ENCODE data around the gene SCYL3. TPM values are rescaled to one million over a fixed set of nuclear protein-coding genes. Genes with fewer than 3 reads are reported as not detected.

The SCYL3 gene
- 7.1 TPM for polyA plus RNA-seq (2013, experiment 1 of 2)
- polyA plus RNA-seq (2013, experiment 2 of 2) = 6.9 TPM

GRCh38 chr1:169893645-169894423 is at the start of gene SCYL3:
TSS of gene SCYL3 (minus strand) at chr1:169893896. CDS start at chr1:169888840, 5,056 bp downstream.
- H3K9me3 ChIP-seq (ENCODE audit: control insufficient read depth, low read length) = no peaks in the 10 kb centered on the region
- 0 to 1% methylated on average over 24 to 31 of the region's 52 CpGs for WGBS, 2 experiments (ENCODE audit: insufficient coverage in 2 of 2)
- H3K36me3 ChIP-seq (ENCODE audit: control insufficient read depth, insufficient read depth, low read length) = peaks cover under 1% of the 10 kb centered on the region
- peak within 1 kb of the TSS; percentile 99 for H3K27ac ChIP-seq (ENCODE audit: low read depth, low read length, severe bottlenecking)
- peaks cover 5% of the 10 kb centered on the region for H3K4me1 ChIP-seq (ENCODE audit: control insufficient read depth, insufficient read depth, low read length, poor library complexity, severe bottlenecking)
- H3K4me3 ChIP-seq (ENCODE audit: extremely low read depth, insufficient read depth, low read length, poor library complexity, severe bottlenecking) = peak within 1 kb of the TSS; percentile 75

- Histone ChIP-seq H3K4me3 (ENCODE audit: extremely low read depth, insufficient read depth, low read length, poor library complexity, severe bottlenecking) (no peak overlapping the region), H3K36me3 (ENCODE audit: control insufficient read depth, insufficient read depth, low read length) (no peaks in the 10 kb centered on the region), H3K4me1 (ENCODE audit: control insufficient read depth, insufficient read depth, low read length, poor library complexity, severe bottlenecking) (no peaks in the 10 kb centered on the region), H3K27ac (ENCODE audit: low read depth, low read length, severe bottlenecking) (no peak overlapping the region), H3K9me3 (ENCODE audit: control insufficient read depth, low read length) (no peaks in the 10 kb centered on the region)
- WGBS, 2 experiments (ENCODE audit: insufficient coverage in 2 of 2) = 100% methylated on average over 2 of the region's 2 CpGs; no CpG with 5 or more reads in 1 of the 2 experiments
These were observed 48.5 kb upstream of the SCYL3 start for GRCh38 chr1:169941982-169942830.

GRCh38 chr1:169933984-169934725 is 40.5 kb upstream of the SCYL3 start:
- Histone ChIP-seq H3K4me3 (ENCODE audit: extremely low read depth, insufficient read depth, low read length, poor library complexity, severe bottlenecking) (no peak overlapping the region), H3K9me3 (ENCODE audit: control insufficient read depth, low read length) (no peaks in the 10 kb centered on the region), H3K27ac (ENCODE audit: low read depth, low read length, severe bottlenecking) (no peak overlapping the region), H3K4me1 (ENCODE audit: control insufficient read depth, insufficient read depth, low read length, poor library complexity, severe bottlenecking) (peaks cover 7% of the 10 kb centered on the region), H3K36me3 (ENCODE audit: control insufficient read depth, insufficient read depth, low read length) (no peaks in the 10 kb centered on the region)
- WGBS, 2 experiments (ENCODE audit: insufficient coverage in 2 of 2) = no CpG with 5 or more reads among the region's 7 CpGs

- WGBS, 2 experiments (ENCODE audit: insufficient coverage in 2 of 2) = no CpG with 5 or more reads among the region's 1 CpG
- no peaks in the 10 kb centered on the region for H3K36me3 ChIP-seq (ENCODE audit: control insufficient read depth, insufficient read depth, low read length)
- H3K27ac ChIP-seq (ENCODE audit: low read depth, low read length, severe bottlenecking) = no peak overlapping the region
- H3K4me3 ChIP-seq (ENCODE audit: extremely low read depth, insufficient read depth, low read length, poor library complexity, severe bottlenecking) = no peak overlapping the region
- H3K4me1 ChIP-seq (ENCODE audit: control insufficient read depth, insufficient read depth, low read length, poor library complexity, severe bottlenecking) = peaks cover 7% of the 10 kb centered on the region
- no peaks in the 10 kb centered on the region for H3K9me3 ChIP-seq (ENCODE audit: control insufficient read depth, low read length)
These were observed 38.1 kb upstream of the SCYL3 start for GRCh38 chr1:169931795-169932231.

GRCh38 chr1:169929210-169929526 is 35.5 kb upstream of the SCYL3 start:
- WGBS, 2 experiments (ENCODE audit: insufficient coverage in 2 of 2) = no CpG with 5 or more reads among the region's 1 CpG
- H3K36me3 ChIP-seq (ENCODE audit: control insufficient read depth, insufficient read depth, low read length) = no peaks in the 10 kb centered on the region
- H3K27ac ChIP-seq (ENCODE audit: low read depth, low read length, severe bottlenecking) = no peak overlapping the region
- H3K4me3 ChIP-seq (ENCODE audit: extremely low read depth, insufficient read depth, low read length, poor library complexity, severe bottlenecking) = no peak overlapping the region
- no peaks in the 10 kb centered on the region for H3K9me3 ChIP-seq (ENCODE audit: control insufficient read depth, low read length)
- peaks cover 13% of the 10 kb centered on the region for H3K4me1 ChIP-seq (ENCODE audit: control insufficient read depth, insufficient read depth, low read length, poor library complexity, severe bottlenecking)

GRCh38 chr1:169928438-169929209 is 34.9 kb upstream of the SCYL3 start:
- H3K4me1 ChIP-seq (ENCODE audit: control insufficient read depth, insufficient read depth, low read length, poor library complexity, severe bottlenecking) = peaks cover 13% of the 10 kb centered on the region
- no peaks in the 10 kb centered on the region for H3K36me3 ChIP-seq (ENCODE audit: control insufficient read depth, insufficient read depth, low read length)
- H3K9me3 ChIP-seq (ENCODE audit: control insufficient read depth, low read length) = no peaks in the 10 kb centered on the region
- no peak overlapping the region for H3K27ac ChIP-seq (ENCODE audit: low read depth, low read length, severe bottlenecking)
- WGBS, 2 experiments (ENCODE audit: insufficient coverage in 2 of 2) = 100% methylated on average over 1 of the region's 6 CpGs; no CpG with 5 or more reads in 1 of the 2 experiments
- no peak overlapping the region for H3K4me3 ChIP-seq (ENCODE audit: extremely low read depth, insufficient read depth, low read length, poor library complexity, severe bottlenecking)

- Histone ChIP-seq H3K4me1 (ENCODE audit: control insufficient read depth, insufficient read depth, low read length, poor library complexity, severe bottlenecking) (peaks cover 6% of the 10 kb centered on the region), H3K36me3 (ENCODE audit: control insufficient read depth, insufficient read depth, low read length) (no peaks in the 10 kb centered on the region), H3K27ac (ENCODE audit: low read depth, low read length, severe bottlenecking) (peak overlapping the region; percentile 78), H3K9me3 (ENCODE audit: control insufficient read depth, low read length) (no peaks in the 10 kb centered on the region), H3K4me3 (ENCODE audit: extremely low read depth, insufficient read depth, low read length, poor library complexity, severe bottlenecking) (no peak overlapping the region)
- no CpG with 5 or more reads among the region's 3 CpGs for WGBS, 2 experiments (ENCODE audit: insufficient coverage in 2 of 2)
These were observed 32.1 kb upstream of the SCYL3 start for GRCh38 chr1:169925505-169926482.

- Histone ChIP-seq H3K4me3 (ENCODE audit: extremely low read depth, insufficient read depth, low read length, poor library complexity, severe bottlenecking) (no peak overlapping the region), H3K4me1 (ENCODE audit: control insufficient read depth, insufficient read depth, low read length, poor library complexity, severe bottlenecking) (peaks cover 6% of the 10 kb centered on the region), H3K27ac (ENCODE audit: low read depth, low read length, severe bottlenecking) (peak overlapping the region; percentile 16), H3K36me3 (ENCODE audit: control insufficient read depth, insufficient read depth, low read length) (no peaks in the 10 kb centered on the region), H3K9me3 (ENCODE audit: control insufficient read depth, low read length) (no peaks in the 10 kb centered on the region)
- 82 to 86% methylated on average over 1 of the region's 2 CpGs for WGBS, 2 experiments (ENCODE audit: insufficient coverage in 2 of 2)
These were observed 31.1 kb upstream of the SCYL3 start for GRCh38 chr1:169924829-169925228.

- Histone ChIP-seq H3K4me3 (ENCODE audit: extremely low read depth, insufficient read depth, low read length, poor library complexity, severe bottlenecking) (no peak overlapping the region), H3K9me3 (ENCODE audit: control insufficient read depth, low read length) (no peaks in the 10 kb centered on the region), H3K27ac (ENCODE audit: low read depth, low read length, severe bottlenecking) (no peak overlapping the region), H3K36me3 (ENCODE audit: control insufficient read depth, insufficient read depth, low read length) (no peaks in the 10 kb centered on the region), H3K4me1 (ENCODE audit: control insufficient read depth, insufficient read depth, low read length, poor library complexity, severe bottlenecking) (peaks cover 6% of the 10 kb centered on the region)
- WGBS, 2 experiments (ENCODE audit: insufficient coverage in 2 of 2) = no CpG with 5 or more reads among the region's 2 CpGs
These were observed 30.4 kb upstream of the SCYL3 start for GRCh38 chr1:169924063-169924462.
